H9 (cell line): ENCODE measurements around the gene GARIN6. TPM values are rescaled to one million over a fixed set of nuclear protein-coding genes. Genes with fewer than 3 reads are reported as not detected.

Experiments used
- DNase-seq: peaks from one replicate; pipeline ENCODE4 v3.0.0-alpha.2; 2017
- H2AFZ ChIP-seq: one replicate; pipeline ENCODE4 v1.6.1; 2013; ENCODE audit warnings: mild to moderate bottlenecking, low read length, control low read depth, moderate library complexity
- H2AK5ac ChIP-seq: 2 replicates; pipeline ENCODE4 v1.6.1; 2013; ENCODE audit warnings: low read length, control low read depth, mixed read lengths; ENCODE audit not compliant: insufficient read length
- H2BK120ac ChIP-seq: one replicate; pipeline ENCODE4 v1.6.1; 2013; ENCODE audit warnings: low read depth, mild to moderate bottlenecking, low read length, control low read depth, inconsistent platforms; ENCODE audit not compliant: poor library complexity, severe bottlenecking
- H2BK12ac ChIP-seq: 2 replicates; pipeline ENCODE4 v1.6.1; 2013; ENCODE audit warnings: low read length, control low read depth, mixed read lengths, low read depth; ENCODE audit not compliant: insufficient read length
- H2BK15ac ChIP-seq: 2 replicates; pipeline ENCODE4 v1.6.1; 2013; ENCODE audit warnings: low read depth, low read length, control low read depth
- H2BK20ac ChIP-seq: one replicate; pipeline ENCODE4 v1.6.1; 2013; ENCODE audit warnings: low read depth, mild to moderate bottlenecking, low read length, control low read depth, inconsistent platforms; ENCODE audit not compliant: poor library complexity, severe bottlenecking
- H2BK5ac ChIP-seq: 2 replicates; pipeline ENCODE4 v1.6.1; 2013; ENCODE audit warnings: low read length, control low read depth, mixed read lengths; ENCODE audit not compliant: insufficient read length
- H3K14ac ChIP-seq: 2 replicates; pipeline ENCODE4 v1.6.1; 2013; ENCODE audit warnings: low read length, control low read depth; ENCODE audit not compliant: insufficient read depth
- H3K18ac ChIP-seq: 2 replicates; pipeline ENCODE4 v1.6.1; 2013; ENCODE audit warnings: low read depth, mild to moderate bottlenecking, mixed read lengths, low read length, control low read depth; ENCODE audit not compliant: insufficient read length
- H3K23ac ChIP-seq: 2 replicates; pipeline ENCODE4 v1.6.1; 2013; ENCODE audit warnings: low read length, control low read depth, mixed read lengths, low read depth; ENCODE audit not compliant: insufficient read length
- H3K23me2 ChIP-seq: 2 replicates; pipeline ENCODE4 v1.6.1; 2013; ENCODE audit warnings: low read depth, mild to moderate bottlenecking, mixed read lengths, low read length, control low read depth; ENCODE audit not compliant: insufficient read length, poor library complexity, severe bottlenecking
- H3K27ac ChIP-seq: 2 replicates; pipeline ENCODE4 v1.5.1; 2013; ENCODE audit warnings: low read length, control low read depth, mixed read lengths, low read depth; ENCODE audit not compliant: insufficient read length
- H3K27me3 ChIP-seq: 2 replicates; pipeline ENCODE4 v1.6.1; 2013; ENCODE audit warnings: low read length, control low read depth, inconsistent platforms; ENCODE audit not compliant: insufficient read depth
- H3K4ac ChIP-seq: 2 replicates; pipeline ENCODE4 v1.6.1; 2013; ENCODE audit warnings: low read depth, mild to moderate bottlenecking, control low read depth, inconsistent platforms, low read length, moderate library complexity
- H3K4me1 ChIP-seq: 2 replicates; pipeline ENCODE4 v1.6.1; 2013; ENCODE audit warnings: low read length, control low read depth, inconsistent platforms; ENCODE audit not compliant: insufficient read depth
- H3K4me2 ChIP-seq: 2 replicates; pipeline ENCODE4 v1.6.1; 2013; ENCODE audit warnings: low read length, control low read depth, mixed read lengths; ENCODE audit not compliant: insufficient read length, insufficient read depth
- H3K56ac ChIP-seq: 2 replicates; pipeline ENCODE4 v1.6.1; 2013; ENCODE audit warnings: low read depth, mild to moderate bottlenecking, mixed read lengths, low read length, control low read depth; ENCODE audit not compliant: insufficient read length
- H3K79me1 ChIP-seq: 2 replicates; pipeline ENCODE4 v1.6.1; 2013; ENCODE audit warnings: low read depth, mild to moderate bottlenecking, moderate library complexity, low read length, control low read depth, inconsistent platforms; ENCODE audit not compliant: insufficient read depth, poor library complexity, severe bottlenecking
- H3K79me2 ChIP-seq: 2 replicates; pipeline ENCODE4 v1.6.1; 2013; ENCODE audit warnings: low read length, control low read depth, inconsistent platforms; ENCODE audit not compliant: insufficient read depth
- H3K9ac ChIP-seq: 2 replicates; pipeline ENCODE4 v1.6.1; 2013; ENCODE audit warnings: low read length, control low read depth, mixed read lengths; ENCODE audit not compliant: insufficient read length; ENCODE audit errors: extremely low read depth
- H3K9me3 ChIP-seq: one replicate; pipeline ENCODE4 v1.6.1; 2013; ENCODE audit warnings: low read depth, low read length, inconsistent platforms; ENCODE audit not compliant: control insufficient read depth
- H3T11ph ChIP-seq: one replicate; pipeline ENCODE4 v1.6.1; 2013; ENCODE audit warnings: mild to moderate bottlenecking, low read length, control low read depth, inconsistent platforms
- H4K20me1 ChIP-seq: one replicate; pipeline ENCODE4 v1.6.1; 2013; ENCODE audit not compliant: control insufficient read depth, insufficient read length, insufficient read depth
- H4K5ac ChIP-seq: 2 replicates; pipeline ENCODE4 v1.6.1; 2013; ENCODE audit warnings: low read depth, mild to moderate bottlenecking, mixed read lengths, low read length, control low read depth; ENCODE audit not compliant: insufficient read length
- H4K8ac ChIP-seq: replicated peaks from 2 replicates; pipeline ENCODE4 v1.6.1; 2013; ENCODE audit warnings: low read length, control low read depth, mixed read lengths, low read depth; ENCODE audit not compliant: insufficient read length
- H4K91ac ChIP-seq: 2 replicates; pipeline ENCODE4 v1.6.1; 2013; ENCODE audit warnings: low read depth, mild to moderate bottlenecking, moderate library complexity, mixed read lengths, low read length, control low read depth; ENCODE audit not compliant: insufficient read length
- H3K27ac Mint-ChIP-seq, 3 experiments: 2 replicates in 2 of 3; 3 replicates in 1 of 3; pipeline ENCODE4 v1.8.0; 2020 to 2021; ENCODE audit warnings: mixed read lengths in 3 of 3, mild to moderate bottlenecking in 1 of 3, moderate library complexity in 1 of 3
- H3K27me3 Mint-ChIP-seq: 2 replicates; pipeline ENCODE4 v1.8.0; 2021; ENCODE audit warnings: low read depth, mild to moderate bottlenecking, moderate library complexity, mixed read lengths
- H3K36me3 Mint-ChIP-seq, 3 experiments: 2 replicates in 2 of 3; 3 replicates in 1 of 3; pipeline ENCODE4 v1.8.0; 2020 to 2021; ENCODE audit warnings: low read depth in 3 of 3, mixed read lengths in 3 of 3; ENCODE audit not compliant: insufficient read depth in 1 of 3
- H3K4me1 Mint-ChIP-seq, 2 experiments: 2 replicates each; pipeline ENCODE4 v1.8.0; 2020; ENCODE audit warnings: mixed read lengths in 2 of 2
- H3K4me3 Mint-ChIP-seq, 2 experiments: 2 replicates in 1 of 2; 3 replicates in 1 of 2; pipeline ENCODE4 v1.8.0; 2020 to 2021; ENCODE audit warnings: mild to moderate bottlenecking in 2 of 2, mixed read lengths in 2 of 2, moderate library complexity in 1 of 2
- H3K9me3 Mint-ChIP-seq, 2 experiments: 2 replicates in 1 of 2; 3 replicates in 1 of 2; pipeline ENCODE4 v1.8.0; 2020; ENCODE audit warnings: mild to moderate bottlenecking in 2 of 2, mixed read lengths in 2 of 2, moderate library complexity in 1 of 2
- WGBS: extraction: QIAGEN DNeasy Blood & Tissue Kit; methylation state at CpG from one replicate; pipeline ENCODE4 v1.1.7; 2013; ENCODE audit warnings: missing lambda C conversion rate, low lambda C conversion rate, mixed read lengths; ENCODE audit not compliant: insufficient read length; ENCODE audit errors: extremely low coverage; 5-methylcytosine and 5-hydroxymethylcytosine counted together
- total RNA-seq: library from RNA; stranded (reverse); gene quantifications from 2 replicates; pipeline ENCODE4 v1.2.1, GENCODE V29; 2021
- TF ChIP-seq, protein P1 (sequence below): fragments of 200-600 bp; sonication (generic); conservative IDR thresholded peaks from 3 replicates; pipeline ENCODE4 v1.8.0; 2021; ENCODE audit warnings: antibody characterized with exemption, mild to moderate bottlenecking

Gene GARIN6
- total RNA-seq, 1 experiment from 2014 or later, result not detected

GRCh38 chr12:99598785-99599184, 48.8 kb upstream of the GARIN6 start:
- H3K4me1 ChIP-seq, result no peaks in the 10 kb centered on the region
- Mint-ChIP-seq H3K4me3 (no peak overlapping the region), H3K27ac (no peak overlapping the region), H3K9me3 (no peaks in the 10 kb centered on the region), H3K4me1 (0 out of 4 replicates have a peak, but pooled peaks cover 0 to 3% of the 10 kb centered on the region in 2 experiments), H3K27me3 (no peaks in the 10 kb centered on the region), H3K36me3 (no peaks in the 10 kb centered on the region)
- no peaks in the 10 kb centered on the region for H3K79me2 ChIP-seq
- no peak overlapping the region for H3K9ac ChIP-seq
- H2BK15ac ChIP-seq, result no peak overlapping the region
- H2BK20ac ChIP-seq, result no peak overlapping the region
- no peak overlapping the region for H4K5ac ChIP-seq
- no peaks in the 10 kb centered on the region for H4K20me1 ChIP-seq
- H2BK5ac ChIP-seq, result no peak overlapping the region
- H3K79me1 ChIP-seq, result no peaks in the 10 kb centered on the region
- H3K23me2 ChIP-seq, result no peaks in the 10 kb centered on the region
- H3K27ac ChIP-seq, result no peak overlapping the region
- no peak overlapping the region for H4K8ac ChIP-seq
- H3K14ac ChIP-seq, result no peak overlapping the region
- no peak overlapping the region for H3K56ac ChIP-seq
- no peak overlapping the region for H3K4me2 ChIP-seq
- TF ChIP-seq, protein P1, sequence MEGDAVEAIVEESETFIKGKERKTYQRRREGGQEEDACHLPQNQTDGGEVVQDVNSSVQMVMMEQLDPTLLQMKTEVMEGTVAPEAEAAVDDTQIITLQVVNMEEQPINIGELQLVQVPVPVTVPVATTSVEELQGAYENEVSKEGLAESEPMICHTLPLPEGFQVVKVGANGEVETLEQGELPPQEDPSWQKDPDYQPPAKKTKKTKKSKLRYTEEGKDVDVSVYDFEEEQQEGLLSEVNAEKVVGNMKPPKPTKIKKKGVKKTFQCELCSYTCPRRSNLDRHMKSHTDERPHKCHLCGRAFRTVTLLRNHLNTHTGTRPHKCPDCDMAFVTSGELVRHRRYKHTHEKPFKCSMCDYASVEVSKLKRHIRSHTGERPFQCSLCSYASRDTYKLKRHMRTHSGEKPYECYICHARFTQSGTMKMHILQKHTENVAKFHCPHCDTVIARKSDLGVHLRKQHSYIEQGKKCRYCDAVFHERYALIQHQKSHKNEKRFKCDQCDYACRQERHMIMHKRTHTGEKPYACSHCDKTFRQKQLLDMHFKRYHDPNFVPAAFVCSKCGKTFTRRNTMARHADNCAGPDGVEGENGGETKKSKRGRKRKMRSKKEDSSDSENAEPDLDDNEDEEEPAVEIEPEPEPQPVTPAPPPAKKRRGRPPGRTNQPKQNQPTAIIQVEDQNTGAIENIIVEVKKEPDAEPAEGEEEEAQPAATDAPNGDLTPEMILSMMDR, result peak; percentile 29; the same call in 1 of the 3 replicates
- no peaks in the 10 kb centered on the region for H3K9me3 ChIP-seq
- WGBS, result no CpG with 5 or more reads among the region's 2 CpGs
- no peaks in the 10 kb centered on the region for H3K27me3 ChIP-seq
- no peak overlapping the region for H3K23ac ChIP-seq
- H3K4ac ChIP-seq, result no peak overlapping the region
- no peak overlapping the region for H3T11ph ChIP-seq
- H3K18ac ChIP-seq, result no peak overlapping the region
- H2BK120ac ChIP-seq, result no peak overlapping the region
- H2BK12ac ChIP-seq, result no peak overlapping the region
- H2AFZ ChIP-seq, result no peak overlapping the region
- no peak overlapping the region for H4K91ac ChIP-seq
- no peak overlapping the region for H2AK5ac ChIP-seq
- no peak for DNase-seq
